Measurements from ENCODE around the gene SLFN14. TPM values are rescaled to one million over a fixed set of nuclear protein-coding genes. Genes with fewer than 3 reads are reported as not detected.
"Not testable (repeated sequence)": the region's sequence is repeated elsewhere in the genome, so short reads cannot be mapped to it uniquely, and the experiment has no call there.

SLFN14 gene
- total RNA-seq, 2 donors from 2014 or later: 7.2 TPM; not detected in 1

- H3K4me1 Mint-ChIP-seq: peaks cover 9% of the 10 kb centered on the region
- H3K36me3 Mint-ChIP-seq (ENCODE audit: low read depth): no peaks in the 10 kb centered on the region
- H3K9me3 ChIP-seq (ENCODE audit: control insufficient read depth, low read length, poor library complexity, severe bottlenecking): no peaks in the 10 kb centered on the region
- no peak overlapping the region for H3K4me3 Mint-ChIP-seq
- no peaks in the 10 kb centered on the region for H3K27me3 Mint-ChIP-seq
- no peak for DNase-seq
- ATAC-seq: no peak
- H3K27ac Mint-ChIP-seq: no peak overlapping the region
Observed at GRCh38 chr17:35548978-35549377, 11.6 kb downstream of the SLFN14 start.

- Mint-ChIP-seq H3K4me1 (peaks cover 13% of the 10 kb centered on the region), H3K4me3 (no peak overlapping the region), H3K27ac (no peak overlapping the region), H3K27me3 (no peaks in the 10 kb centered on the region), H3K36me3 (ENCODE audit: low read depth) (no peaks in the 10 kb centered on the region)
- ATAC-seq: no peak
- H3K9me3 ChIP-seq (ENCODE audit: control insufficient read depth, low read length, poor library complexity, severe bottlenecking): no peaks in the 10 kb centered on the region
- no peak for DNase-seq
Observed at GRCh38 chr17:35548208-35548810, 12.3 kb downstream of the SLFN14 start.

- no peaks in the 10 kb centered on the region for H3K9me3 ChIP-seq (ENCODE audit: control insufficient read depth, low read length, poor library complexity, severe bottlenecking)
- no peak overlapping the region for H3K4me3 Mint-ChIP-seq
- ATAC-seq: no peak
- peaks cover 14% of the 10 kb centered on the region for H3K4me1 Mint-ChIP-seq
- H3K36me3 Mint-ChIP-seq (ENCODE audit: low read depth): no peaks in the 10 kb centered on the region
- H3K27ac Mint-ChIP-seq: no peak overlapping the region
- H3K27me3 Mint-ChIP-seq: no peaks in the 10 kb centered on the region
- DNase-seq: no peak
Observed at GRCh38 chr17:35546487-35546886, 14.1 kb downstream of the SLFN14 start.

GRCh38 chr17:35545150-35545549 is 15.5 kb downstream of the SLFN14 start:
- no peaks in the 10 kb centered on the region for H3K27me3 Mint-ChIP-seq
- ATAC-seq (no peak), DNase-seq (no peak)
- no peaks in the 10 kb centered on the region for H3K9me3 ChIP-seq (ENCODE audit: control insufficient read depth, low read length, poor library complexity, severe bottlenecking)
- H3K27ac Mint-ChIP-seq: no peak overlapping the region
- no peaks in the 10 kb centered on the region for H3K36me3 Mint-ChIP-seq (ENCODE audit: low read depth)
- peaks cover 21% of the 10 kb centered on the region for H3K4me1 Mint-ChIP-seq
- no peak overlapping the region for H3K4me3 Mint-ChIP-seq

- no peak for ATAC-seq
- Mint-ChIP-seq H3K4me3 (no peak overlapping the region), H3K36me3 (ENCODE audit: low read depth) (no peaks in the 10 kb centered on the region), H3K27ac (no peak overlapping the region), H3K27me3 (no peaks in the 10 kb centered on the region), H3K4me1 (peaks cover 30% of the 10 kb centered on the region)
- no peaks in the 10 kb centered on the region for H3K9me3 ChIP-seq (ENCODE audit: control insufficient read depth, low read length, poor library complexity, severe bottlenecking)
- no peak for DNase-seq
Observed at GRCh38 chr17:35543856-35544255, 16.8 kb downstream of the SLFN14 start.

GRCh38 chr17:35542990-35543389 is 17.6 kb downstream of the SLFN14 start:
- peak overlapping the region; percentile 97 for H3K27ac Mint-ChIP-seq
- no peak for DNase-seq
- no peaks in the 10 kb centered on the region for H3K36me3 Mint-ChIP-seq (ENCODE audit: low read depth)
- peaks cover 35% of the 10 kb centered on the region for H3K4me1 Mint-ChIP-seq
- H3K9me3 ChIP-seq (ENCODE audit: control insufficient read depth, low read length, poor library complexity, severe bottlenecking): no peaks in the 10 kb centered on the region
- no peak overlapping the region for H3K4me3 Mint-ChIP-seq
- no peaks in the 10 kb centered on the region for H3K27me3 Mint-ChIP-seq
- ATAC-seq: no peak

- Mint-ChIP-seq H3K4me3 (peak overlapping the region; percentile 94), H3K27me3 (no peaks in the 10 kb centered on the region), H3K36me3 (ENCODE audit: low read depth) (no peaks in the 10 kb centered on the region), H3K27ac (peak overlapping the region; percentile 97), H3K4me1 (peaks cover 33% of the 10 kb centered on the region)
- no peaks in the 10 kb centered on the region for H3K9me3 ChIP-seq (ENCODE audit: control insufficient read depth, low read length, poor library complexity, severe bottlenecking)
- no peak for ATAC-seq
- no peak for DNase-seq
Observed at GRCh38 chr17:35541434-35541833, 19.2 kb downstream of the SLFN14 start.

GRCh38 chr17:35540589-35541404 is 19.8 kb downstream of the SLFN14 start:
- DNase-seq (peak in 2 of 3 donors; percentile 14 to 28), ATAC-seq (peak; percentile 59)
- Mint-ChIP-seq H3K27me3 (no peaks in the 10 kb centered on the region), H3K36me3 (ENCODE audit: low read depth) (no peaks in the 10 kb centered on the region), H3K27ac (peak overlapping the region; percentile 97), H3K4me3 (peak overlapping the region; percentile 94), H3K4me1 (peaks cover 38% of the 10 kb centered on the region)
- no peaks in the 10 kb centered on the region for H3K9me3 ChIP-seq (ENCODE audit: control insufficient read depth, low read length, poor library complexity, severe bottlenecking)

- H3K36me3 Mint-ChIP-seq (ENCODE audit: low read depth): peaks cover 1% of the 10 kb centered on the region
- H3K4me3 Mint-ChIP-seq: peak overlapping the region; percentile 78
- peaks cover 39% of the 10 kb centered on the region for H3K4me1 Mint-ChIP-seq
- ATAC-seq (no peak), DNase-seq (no peak)
- no peaks in the 10 kb centered on the region for H3K9me3 ChIP-seq (ENCODE audit: control insufficient read depth, low read length, poor library complexity, severe bottlenecking)
- H3K27me3 Mint-ChIP-seq: no peaks in the 10 kb centered on the region
- peak overlapping the region; percentile 97 for H3K27ac Mint-ChIP-seq
Observed at GRCh38 chr17:35539659-35540026, 21.0 kb downstream of the SLFN14 start.

GRCh38 chr17:35537601-35538141 is 22.9 kb downstream of the SLFN14 start, which contains the start of gene SLFN12L:
SLFN12L (minus strand) TSS chr17:35537678; CDS start chr17:35522364, 15,314 bp downstream.
- no peak for DNase-seq
- peak within 1 kb of the TSS; percentile 98 for H3K4me3 Mint-ChIP-seq
- peak within 1 kb of the TSS; percentile 97 for H3K27ac Mint-ChIP-seq
- H3K9me3 ChIP-seq (ENCODE audit: control insufficient read depth, low read length, poor library complexity, severe bottlenecking): no peaks in the 10 kb centered on the region
- H3K4me1 Mint-ChIP-seq: peaks cover 46% of the 10 kb centered on the region
- ATAC-seq: peak; percentile 29
- H3K27me3 Mint-ChIP-seq: no peaks in the 10 kb centered on the region
- H3K36me3 Mint-ChIP-seq (ENCODE audit: low read depth): peaks cover 8% of the 10 kb centered on the region

- Mint-ChIP-seq H3K36me3 (ENCODE audit: low read depth) (peaks cover 8% of the 10 kb centered on the region), H3K4me3 (peak overlapping the region; percentile 98), H3K27ac (peak overlapping the region; percentile 97), H3K27me3 (no peaks in the 10 kb centered on the region), H3K4me1 (peaks cover 48% of the 10 kb centered on the region)
- no peaks in the 10 kb centered on the region for H3K9me3 ChIP-seq (ENCODE audit: control insufficient read depth, low read length, poor library complexity, severe bottlenecking)
- peak; percentile 15 for ATAC-seq
- no peak for DNase-seq
Observed at GRCh38 chr17:35536664-35537171, 23.9 kb downstream of the SLFN14 start.

- not testable (repeated sequence) for DNase-seq; H3K9me3 ChIP-seq (ENCODE audit: control insufficient read depth, low read length, poor library complexity, severe bottlenecking); H3K36me3 Mint-ChIP-seq (ENCODE audit: low read depth); H3K27me3 Mint-ChIP-seq; ATAC-seq
- Mint-ChIP-seq H3K4me3 (peak overlapping the region; percentile 98), H3K27ac (peak overlapping the region; percentile 97), H3K4me1 (peaks cover 48% of the 10 kb centered on the region)
Observed at GRCh38 chr17:35535406-35535805, 25.2 kb downstream of the SLFN14 start.

GRCh38 chr17:35534576-35535093 is 26.0 kb downstream of the SLFN14 start:
- Mint-ChIP-seq H3K4me1 (peaks cover 44% of the 10 kb centered on the region), H3K27me3 (no peaks in the 10 kb centered on the region), H3K4me3 (peak overlapping the region; percentile 98), H3K36me3 (ENCODE audit: low read depth) (peaks cover 8% of the 10 kb centered on the region), H3K27ac (peak overlapping the region; percentile 97)
- ATAC-seq: no peak
- no peak for DNase-seq
- H3K9me3 ChIP-seq (ENCODE audit: control insufficient read depth, low read length, poor library complexity, severe bottlenecking): no peaks in the 10 kb centered on the region

All from T-helper 17 cell (primary cell).